Measurements from ENCODE around the gene CCDC197. TPM values are rescaled to one million over a fixed set of nuclear protein-coding genes. Genes with fewer than 3 reads are reported as not detected.

The CCDC197 gene
- total and polyA plus RNA-seq, 5 donors from 2014 or later: not detected

DNA sequence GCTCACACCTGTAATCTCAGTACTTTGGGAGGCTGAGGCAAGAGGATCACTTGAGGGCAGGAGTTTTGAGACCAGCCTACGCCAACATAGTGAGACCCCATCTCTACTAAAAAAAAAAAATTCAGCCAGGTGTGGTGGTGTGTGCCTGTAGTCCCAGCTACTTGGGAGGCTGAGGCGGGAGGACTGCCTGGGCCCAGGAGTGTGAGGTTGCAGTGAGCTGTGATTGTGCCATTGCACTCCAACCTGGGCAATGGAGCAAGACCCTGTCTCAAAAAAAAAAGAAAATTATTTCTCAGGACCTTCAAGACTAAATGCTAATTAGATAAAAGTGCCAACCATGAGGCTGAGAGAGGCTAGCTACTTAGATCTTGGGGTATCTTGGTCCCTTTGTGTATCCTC is 52.5 kb downstream of the CCDC197 start:
- Mint-ChIP-seq H3K4me1 (peaks cover 0 to 16% (median 4%) of the 10 kb centered on the region in 4 donors), H3K36me3 (peaks cover 55% of the 10 kb centered on the region), H3K4me3 (no peak overlapping the region), H3K27me3 (peaks cover 4% of the 10 kb centered on the region), H3K9me3 (peaks cover 0 to 2% (median 0%) of the 10 kb centered on the region in 7 donors), H3K27ac (no peak overlapping the region)
- Histone ChIP-seq H3K36me3 (ENCODE audit: control insufficient read depth, insufficient read depth, low read length) (peaks cover 91% of the 10 kb centered on the region), H3K4me3 (ENCODE audit: low read depth, low read length) (no peak overlapping the region), H3K4me1 (ENCODE audit: control insufficient read depth, insufficient read depth, low read length, poor library complexity, severe bottlenecking) (no peaks in the 10 kb centered on the region), H3K27ac (ENCODE audit: insufficient read depth, low read length, poor library complexity, severe bottlenecking) (no peak overlapping the region), H3K27me3 (ENCODE audit: control insufficient read depth, insufficient read depth, low read length) (no peaks in the 10 kb centered on the region), H3K9me3 (ENCODE audit: control insufficient read depth in 2 of 2, low read length in 2 of 2) (no peaks in the 10 kb centered on the region)
- ATAC-seq (ENCODE audit: low read depth in 2 of 2): no peak
- DNase-seq: no peak

DNA sequence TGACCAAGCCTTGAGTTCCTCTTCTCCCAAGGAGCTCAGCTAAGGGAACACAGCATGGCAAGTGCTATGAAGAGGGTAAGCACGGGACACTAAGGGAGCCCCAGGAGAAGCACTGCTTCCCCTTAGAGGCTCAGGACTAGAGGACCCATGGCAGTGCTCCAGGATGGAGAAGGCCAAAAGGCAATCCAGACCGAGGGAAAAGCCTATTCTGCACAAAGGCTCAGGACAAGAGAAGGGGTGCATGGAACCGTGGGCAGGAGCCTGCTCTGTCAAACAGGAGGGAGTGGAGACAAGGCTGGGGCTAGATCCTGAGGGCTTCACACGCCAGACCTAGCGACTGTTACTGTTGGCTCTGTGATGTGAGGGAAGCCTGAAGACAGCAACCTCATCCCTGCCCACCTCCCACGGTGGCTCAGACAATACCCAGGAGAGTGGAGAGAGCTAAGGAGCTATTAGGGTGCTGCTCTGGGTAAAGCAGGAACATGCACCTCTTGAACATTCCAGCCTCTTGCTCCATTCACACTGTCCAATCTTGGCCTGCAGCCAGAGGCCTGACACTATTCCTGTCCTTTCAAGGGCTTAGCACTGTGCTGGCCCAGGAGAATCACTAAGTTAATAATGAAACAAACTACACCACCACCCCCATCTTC is 53.3 kb downstream of the CCDC197 start:
- Mint-ChIP-seq H3K4me3 (no peak overlapping the region), H3K9me3 (peaks cover 0 to 2% (median 0%) of the 10 kb centered on the region in 7 donors), H3K4me1 (peaks cover 0 to 16% (median 6%) of the 10 kb centered on the region in 4 donors), H3K36me3 (peaks cover 58% of the 10 kb centered on the region), H3K27me3 (peaks cover 4% of the 10 kb centered on the region), H3K27ac (peak overlapping the region in 2 of 3 donors; percentile 34 to 56)
- H3K27ac ChIP-seq (ENCODE audit: insufficient read depth, low read length, poor library complexity, severe bottlenecking): no peak overlapping the region
- H3K27me3 ChIP-seq (ENCODE audit: control insufficient read depth, insufficient read depth, low read length): no peaks in the 10 kb centered on the region
- DNase-seq (no peak), ATAC-seq (ENCODE audit: low read depth in 2 of 2) (no peak)
- no peaks in the 10 kb centered on the region for H3K9me3 ChIP-seq (ENCODE audit: control insufficient read depth in 2 of 2, low read length in 2 of 2)
- H3K4me3 ChIP-seq (ENCODE audit: low read depth, low read length): no peak overlapping the region
- no peaks in the 10 kb centered on the region for H3K4me1 ChIP-seq (ENCODE audit: control insufficient read depth, insufficient read depth, low read length, poor library complexity, severe bottlenecking)
- H3K36me3 ChIP-seq (ENCODE audit: control insufficient read depth, insufficient read depth, low read length): peaks cover 95% of the 10 kb centered on the region

DNA sequence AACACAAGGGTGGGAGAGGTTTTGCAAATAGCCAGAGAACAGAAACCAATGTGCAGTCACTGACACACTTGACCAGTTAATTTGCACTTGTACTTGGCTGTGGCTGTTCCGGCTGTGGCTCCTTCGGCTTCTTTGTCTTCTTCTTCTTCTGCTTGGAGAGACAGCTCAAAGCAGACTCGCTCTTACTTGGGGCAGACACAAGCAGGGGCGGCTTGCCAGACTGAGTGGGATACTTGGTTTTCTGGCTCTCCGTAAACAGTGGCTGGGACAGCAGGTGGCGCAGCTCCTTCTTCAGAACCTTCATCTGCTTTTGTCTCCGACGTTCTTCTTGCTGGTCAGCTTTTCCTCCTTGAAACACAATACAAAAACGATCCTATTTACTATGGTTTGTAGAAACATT is 54.0 kb downstream of the CCDC197 start:
- ATAC-seq (ENCODE audit: low read depth in 2 of 2): no peak
- Mint-ChIP-seq H3K27me3 (peaks cover 4% of the 10 kb centered on the region), H3K4me1 (peaks cover 0 to 19% (median 10%) of the 10 kb centered on the region in 4 donors), H3K9me3 (peaks cover 0 to 2% (median 0%) of the 10 kb centered on the region in 7 donors), H3K27ac (peak overlapping the region in 1 of 3 donors; percentile 29), H3K36me3 (peaks cover 62% of the 10 kb centered on the region), H3K4me3 (peak overlapping the region in 1 of 4 donors; percentile 33)
- H3K27ac ChIP-seq (ENCODE audit: insufficient read depth, low read length, poor library complexity, severe bottlenecking): no peak overlapping the region
- H3K4me3 ChIP-seq (ENCODE audit: low read depth, low read length): no peak overlapping the region
- no peaks in the 10 kb centered on the region for H3K27me3 ChIP-seq (ENCODE audit: control insufficient read depth, insufficient read depth, low read length)
- H3K9me3 ChIP-seq (ENCODE audit: control insufficient read depth in 2 of 2, low read length in 2 of 2): no peaks in the 10 kb centered on the region
- no peaks in the 10 kb centered on the region for H3K4me1 ChIP-seq (ENCODE audit: control insufficient read depth, insufficient read depth, low read length, poor library complexity, severe bottlenecking)
- H3K36me3 ChIP-seq (ENCODE audit: control insufficient read depth, insufficient read depth, low read length): peaks cover 97% of the 10 kb centered on the region
- no peak for DNase-seq

DNA sequence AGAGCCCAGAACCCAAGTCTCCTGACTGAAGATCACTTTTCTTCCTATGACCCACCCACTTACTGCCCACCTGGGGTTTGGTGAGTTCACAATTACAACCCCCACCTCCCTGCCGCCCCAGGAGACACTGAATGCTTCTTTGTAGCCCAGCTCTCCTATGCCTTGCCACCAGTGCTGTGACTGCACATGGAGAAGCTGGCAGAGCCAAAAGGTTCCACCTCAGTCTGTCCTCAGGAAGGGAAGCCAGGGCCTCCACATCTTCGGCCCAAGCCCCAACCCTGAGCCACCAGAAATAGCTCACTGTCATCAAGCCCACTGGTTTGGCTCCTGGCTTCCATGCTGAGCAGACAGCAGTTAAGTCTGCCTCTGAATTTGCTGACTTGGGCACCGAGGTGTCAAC is 54.7 kb downstream of the CCDC197 start:
- H3K27me3 Mint-ChIP-seq: peaks cover 4% of the 10 kb centered on the region
- Histone ChIP-seq H3K36me3 (ENCODE audit: control insufficient read depth, insufficient read depth, low read length) (peaks cover 97% of the 10 kb centered on the region), H3K4me1 (ENCODE audit: control insufficient read depth, insufficient read depth, low read length, poor library complexity, severe bottlenecking) (peaks cover 3% of the 10 kb centered on the region), H3K4me3 (ENCODE audit: low read depth, low read length) (no peak overlapping the region), H3K27me3 (ENCODE audit: control insufficient read depth, insufficient read depth, low read length) (no peaks in the 10 kb centered on the region), H3K9me3 (ENCODE audit: control insufficient read depth in 2 of 2, low read length in 2 of 2) (no peaks in the 10 kb centered on the region), H3K27ac (ENCODE audit: insufficient read depth, low read length, poor library complexity, severe bottlenecking) (no peak overlapping the region)
- H3K36me3 Mint-ChIP-seq: peaks cover 66% of the 10 kb centered on the region
- H3K4me3 Mint-ChIP-seq: no peak overlapping the region
- no peak for DNase-seq
- peaks cover 0 to 2% (median 0%) of the 10 kb centered on the region in 7 donors for H3K9me3 Mint-ChIP-seq
- no peak for ATAC-seq (ENCODE audit: low read depth in 2 of 2)
- no peak overlapping the region for H3K27ac Mint-ChIP-seq
- peaks cover 4 to 26% (median 16%) of the 10 kb centered on the region in 4 donors for H3K4me1 Mint-ChIP-seq

DNA sequence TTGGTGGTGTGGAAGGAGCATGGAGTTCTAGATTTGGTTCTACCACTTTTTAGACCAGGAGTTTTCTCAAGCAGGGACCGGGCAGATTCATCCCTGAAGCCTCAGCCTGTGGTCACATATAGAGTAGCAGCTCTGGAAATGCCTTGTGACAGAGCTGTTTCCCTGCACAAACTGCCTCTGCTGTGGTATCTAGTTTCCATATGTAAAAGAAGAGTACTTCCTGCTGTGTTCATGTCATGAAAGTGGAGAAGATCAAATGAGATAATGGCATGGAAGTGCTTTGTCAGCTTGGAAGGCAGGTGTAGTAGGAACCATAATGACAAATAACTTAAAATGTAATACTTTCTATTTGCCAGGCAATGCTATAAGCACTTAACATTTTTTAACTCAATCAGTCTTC is 55.1 kb downstream of the CCDC197 start:
- no peaks in the 10 kb centered on the region for H3K9me3 ChIP-seq (ENCODE audit: control insufficient read depth in 2 of 2, low read length in 2 of 2)
- Mint-ChIP-seq H3K9me3 (peaks cover 0 to 2% (median 0%) of the 10 kb centered on the region in 7 donors), H3K36me3 (peaks cover 69% of the 10 kb centered on the region), H3K4me3 (no peak overlapping the region), H3K4me1 (peaks cover 9 to 30% (median 20%) of the 10 kb centered on the region in 4 donors), H3K27me3 (peaks cover 4% of the 10 kb centered on the region), H3K27ac (no peak overlapping the region)
- ATAC-seq (ENCODE audit: low read depth in 2 of 2) (no peak), DNase-seq (no peak)
- H3K27me3 ChIP-seq (ENCODE audit: control insufficient read depth, insufficient read depth, low read length): no peaks in the 10 kb centered on the region
- H3K27ac ChIP-seq (ENCODE audit: insufficient read depth, low read length, poor library complexity, severe bottlenecking): no peak overlapping the region
- no peak overlapping the region for H3K4me3 ChIP-seq (ENCODE audit: low read depth, low read length)
- H3K4me1 ChIP-seq (ENCODE audit: control insufficient read depth, insufficient read depth, low read length, poor library complexity, severe bottlenecking): peaks cover 8% of the 10 kb centered on the region
- peaks cover 97% of the 10 kb centered on the region for H3K36me3 ChIP-seq (ENCODE audit: control insufficient read depth, insufficient read depth, low read length)

DNA sequence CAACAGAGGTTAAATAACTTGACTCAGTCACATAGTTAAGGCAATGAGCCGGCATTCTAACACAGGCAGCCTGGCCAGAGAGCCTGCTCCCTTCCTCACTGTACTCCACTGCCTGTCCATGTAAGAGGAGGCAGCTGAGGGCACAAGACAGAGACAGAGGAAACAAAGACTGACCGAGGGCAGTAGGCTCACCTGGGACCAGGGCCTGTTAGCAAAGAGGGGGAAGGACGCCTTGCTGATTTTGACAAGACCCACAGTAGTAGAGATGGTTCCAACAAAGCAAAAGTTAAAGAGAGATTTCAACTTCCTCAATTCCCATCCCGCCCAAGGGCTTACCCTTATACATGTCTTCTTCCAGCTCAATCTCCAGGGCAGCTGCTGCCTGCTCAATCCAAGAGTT is 55.6 kb downstream of the CCDC197 start:
- Mint-ChIP-seq H3K36me3 (peaks cover 74% of the 10 kb centered on the region), H3K27ac (peak overlapping the region in 2 of 3 donors; percentile 14 to 32), H3K4me3 (no peak overlapping the region), H3K27me3 (peaks cover 4% of the 10 kb centered on the region), H3K4me1 (peaks cover 13 to 35% (median 24%) of the 10 kb centered on the region in 4 donors), H3K9me3 (peaks cover 0 to 2% (median 0%) of the 10 kb centered on the region in 7 donors)
- Histone ChIP-seq H3K27me3 (ENCODE audit: control insufficient read depth, insufficient read depth, low read length) (no peaks in the 10 kb centered on the region), H3K27ac (ENCODE audit: insufficient read depth, low read length, poor library complexity, severe bottlenecking) (no peak overlapping the region), H3K4me1 (ENCODE audit: control insufficient read depth, insufficient read depth, low read length, poor library complexity, severe bottlenecking) (peaks cover 12% of the 10 kb centered on the region), H3K4me3 (ENCODE audit: low read depth, low read length) (no peak overlapping the region), H3K9me3 (ENCODE audit: control insufficient read depth in 2 of 2, low read length in 2 of 2) (no peaks in the 10 kb centered on the region), H3K36me3 (ENCODE audit: control insufficient read depth, insufficient read depth, low read length) (peaks cover 97% of the 10 kb centered on the region)
- no peak for ATAC-seq (ENCODE audit: low read depth in 2 of 2)
- no peak for DNase-seq

DNA sequence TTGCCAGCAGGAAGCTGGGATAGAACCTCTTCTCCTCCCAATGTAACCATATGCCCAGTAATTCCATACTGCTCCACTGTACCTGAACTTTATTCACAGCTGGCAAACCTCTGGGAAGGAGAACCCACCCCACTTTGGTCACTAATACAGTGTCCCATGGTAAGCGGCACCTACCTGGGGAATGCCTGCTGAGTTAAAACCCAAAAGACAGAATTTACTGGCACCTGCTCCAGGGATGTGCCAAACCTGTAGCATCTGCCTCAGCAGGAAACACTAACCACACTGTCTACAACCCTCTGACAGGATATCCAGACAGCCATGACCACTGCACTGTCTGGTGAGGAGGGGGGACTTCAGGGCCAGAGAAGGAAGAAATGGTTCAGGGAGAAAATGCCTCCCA is 57.3 kb downstream of the CCDC197 start:
- Mint-ChIP-seq H3K4me1 (peaks cover 13 to 52% (median 40%) of the 10 kb centered on the region in 4 donors), H3K36me3 (peaks cover 77% of the 10 kb centered on the region), H3K27me3 (peaks cover 4% of the 10 kb centered on the region), H3K9me3 (no peaks in the 10 kb centered on the region), H3K4me3 (peak overlapping the region in 1 of 4 donors; percentile 64), H3K27ac (peak overlapping the region in 2 of 3 donors; percentile 77 to 82)
- Histone ChIP-seq H3K36me3 (ENCODE audit: control insufficient read depth, insufficient read depth, low read length) (peaks cover 95% of the 10 kb centered on the region), H3K4me1 (ENCODE audit: control insufficient read depth, insufficient read depth, low read length, poor library complexity, severe bottlenecking) (peaks cover 27% of the 10 kb centered on the region), H3K4me3 (ENCODE audit: low read depth, low read length) (no peak overlapping the region), H3K27me3 (ENCODE audit: control insufficient read depth, insufficient read depth, low read length) (no peaks in the 10 kb centered on the region), H3K27ac (ENCODE audit: insufficient read depth, low read length, poor library complexity, severe bottlenecking) (no peak overlapping the region), H3K9me3 (ENCODE audit: control insufficient read depth in 2 of 2, low read length in 2 of 2) (no peaks in the 10 kb centered on the region)
- no peak for DNase-seq
- ATAC-seq (ENCODE audit: low read depth in 2 of 2): no peak

DNA sequence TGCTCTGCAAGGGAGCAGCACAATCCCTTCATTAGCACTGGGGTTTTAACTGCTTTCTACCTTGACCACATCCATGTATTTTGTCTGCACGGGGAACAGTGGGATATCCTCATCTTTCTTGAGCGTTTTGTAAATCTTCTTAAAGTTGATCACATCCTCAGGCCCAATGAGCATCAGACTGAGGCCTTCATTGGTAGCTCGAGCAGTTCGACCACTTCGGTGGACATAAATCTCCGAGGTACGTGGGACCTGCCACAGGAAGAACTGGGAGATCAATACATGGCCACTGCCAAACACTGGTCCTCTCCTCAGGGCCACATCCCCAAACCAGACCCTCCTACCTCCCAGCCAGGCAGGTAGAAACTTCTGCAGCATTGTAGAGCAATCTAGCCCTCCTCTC is 57.8 kb downstream of the CCDC197 start:
- DNase-seq: no peak
- peak overlapping the region in 2 of 3 donors; percentile 39 to 79 for H3K27ac Mint-ChIP-seq
- Histone ChIP-seq H3K9me3 (ENCODE audit: control insufficient read depth in 2 of 2, low read length in 2 of 2) (no peaks in the 10 kb centered on the region), H3K4me1 (ENCODE audit: control insufficient read depth, insufficient read depth, low read length, poor library complexity, severe bottlenecking) (peaks cover 27% of the 10 kb centered on the region), H3K27ac (ENCODE audit: insufficient read depth, low read length, poor library complexity, severe bottlenecking) (no peak overlapping the region), H3K4me3 (ENCODE audit: low read depth, low read length) (no peak overlapping the region), H3K27me3 (ENCODE audit: control insufficient read depth, insufficient read depth, low read length) (no peaks in the 10 kb centered on the region), H3K36me3 (ENCODE audit: control insufficient read depth, insufficient read depth, low read length) (peaks cover 97% of the 10 kb centered on the region)
- H3K4me1 Mint-ChIP-seq: peaks cover 13 to 53% (median 44%) of the 10 kb centered on the region in 4 donors
- no peaks in the 10 kb centered on the region for H3K9me3 Mint-ChIP-seq
- no peak for ATAC-seq (ENCODE audit: low read depth in 2 of 2)
- no peak overlapping the region for H3K4me3 Mint-ChIP-seq
- peaks cover 75% of the 10 kb centered on the region for H3K36me3 Mint-ChIP-seq
- peaks cover 4% of the 10 kb centered on the region for H3K27me3 Mint-ChIP-seq

All from CD4-positive, CD25-positive, alpha-beta regulatory T cell (primary cell).